Activated B cell treated with CpG ODN at 0.5 μM for 24 hours (primary cell): ENCODE measurements around the gene CEP126. TPM values are rescaled to one million over a fixed set of nuclear protein-coding genes. Genes with fewer than 3 reads are reported as not detected.

Source experiments
- ATAC-seq: fragments of 200-7000 bp; cut with Tn5 transposase; one replicate; pipeline ENCODE4 v1.10.0; 2021; ENCODE audit warnings: low read depth, mild to moderate bottlenecking, moderate library complexity
- CTCF ChIA-PET: fragments of 350-600 bp; sonication (Branson Sonifier 250); formaldehyde crosslinking; loops from one replicate; lab custom pipeline; 2021; ENCODE audit warnings: antibody characterized with exemption; lab: Charles Lee
- POLR2A ChIA-PET: fragments of 350-600 bp; sonication (Branson Sonifier 250); formaldehyde crosslinking; loops from one replicate; lab custom pipeline; 2021; ENCODE audit warnings: antibody characterized with exemption; lab: Charles Lee
- DNase-seq: peaks from one replicate; pipeline ENCODE4 v3.0.0; 2022
- H3K27ac Mint-ChIP-seq: one replicate; pipeline ENCODE4 v1.8.0; 2020; ENCODE audit warnings: mixed read lengths
- H3K27me3 Mint-ChIP-seq: one replicate; pipeline ENCODE4 v1.8.0; 2021; ENCODE audit warnings: mixed read lengths
- H3K36me3 Mint-ChIP-seq: one replicate; pipeline ENCODE4 v1.8.0; 2021; ENCODE audit warnings: low read depth, mixed read lengths
- H3K4me1 Mint-ChIP-seq: one replicate; pipeline ENCODE4 v1.8.0; 2021; ENCODE audit warnings: mixed read lengths
- H3K4me3 Mint-ChIP-seq: one replicate; pipeline ENCODE4 v1.8.0; 2020; ENCODE audit warnings: mild to moderate bottlenecking, mixed read lengths
- H3K9me3 Mint-ChIP-seq: one replicate; pipeline ENCODE4 v1.8.0; 2020; ENCODE audit warnings: mixed read lengths
- CTCF ChIP-seq: fragments of 200-600 bp; IDR thresholded peaks from one replicate; pipeline ENCODE4 v1.8.0; 2022; ENCODE audit warnings: antibody characterized with exemption, mild to moderate bottlenecking
- intact Hi-C: fragments of 100-400 bp; cut with micrococcal nuclease; formaldehyde crosslinking; loops from one replicate; pipeline ENCODE4 v1.15.1; 2024
- total RNA-seq: library from RNA; stranded (reverse); gene quantifications from 2 replicates; pipeline ENCODE4 v1.2.3, GENCODE V29; 2022

CEP126 gene
- total RNA-seq, 1 donor from 2014 or later, result 1.5 TPM

GRCh38 chr11:101996111-101996510 lies 81.3 kb downstream of the CEP126 start:
- CTCF ChIA-PET, result interaction anchor here (2.9 kb wide), 1 partner anchor 11 kb away, joined by 17 read pairs; no protein-coding TSS in a partner anchor

GRCh38 chr11:102001657-102002338 lies 87.0 kb downstream of the CEP126 start:
- ChIA-PET POLR2A (no interaction called here), CTCF (no interaction called here)
- Mint-ChIP-seq H3K4me3 (no peak overlapping the region), H3K27ac (no peak overlapping the region), H3K27me3 (no peaks in the 10 kb centered on the region), H3K4me1 (no peaks in the 10 kb centered on the region), H3K9me3 (no peaks in the 10 kb centered on the region), H3K36me3 (no peaks in the 10 kb centered on the region)
- no peak for ATAC-seq
- intact Hi-C loops, result loop anchor here (10.0 kb wide), 1 partner anchor 493 kb away; no protein-coding TSS in a partner anchor
- no peak for DNase-seq
- TF ChIP-seq CTCF, result no peak

More at GRCh38 chr11:101996111-101996510, 81.3 kb downstream of the CEP126 start:
- Mint-ChIP-seq H3K36me3 (peaks cover 5% of the 10 kb centered on the region), H3K9me3 (peaks cover 5% of the 10 kb centered on the region), H3K4me1 (no peaks in the 10 kb centered on the region), H3K27ac (no peak overlapping the region), H3K4me3 (no peak overlapping the region), H3K27me3 (no peaks in the 10 kb centered on the region)
- DNase-seq, result no peak
- no peak for ATAC-seq
- intact Hi-C loops, result no loop called here
- TF ChIP-seq CTCF, result no peak
- POLR2A ChIA-PET, result no interaction called here

DNA sequence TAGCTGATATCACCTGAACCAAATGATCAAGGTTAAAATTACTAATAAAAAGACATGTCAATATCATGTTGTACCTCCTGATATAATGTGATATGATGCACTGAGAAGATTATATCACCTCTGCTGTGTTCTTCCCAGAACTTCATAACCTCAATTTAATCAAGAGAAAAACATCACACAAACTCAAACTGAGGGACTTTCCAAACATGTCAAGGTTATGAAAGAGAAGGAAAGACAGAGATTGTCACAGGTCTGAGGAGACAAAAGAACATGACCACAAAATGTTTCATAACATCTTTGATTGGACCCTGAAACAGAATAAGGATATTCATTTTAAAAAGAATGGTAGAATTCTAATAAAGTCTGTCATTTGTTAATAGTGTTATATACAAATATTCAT lies 89.4 kb downstream of the CEP126 start:
- DNase-seq (no peak), ATAC-seq (no peak)
- CTCF ChIA-PET, result interaction anchor here (9.8 kb wide), 1 partner anchor 142 kb away, joined by 238 read pairs; no protein-coding TSS in a partner anchor
- H3K27me3 Mint-ChIP-seq, result no peaks in the 10 kb centered on the region
- no peak for TF ChIP-seq CTCF
- no peak overlapping the region for H3K27ac Mint-ChIP-seq
- POLR2A ChIA-PET, result no interaction called here
- no peak overlapping the region for H3K4me3 Mint-ChIP-seq
- intact Hi-C loops, result loop anchor here (10.0 kb wide), 1 partner anchor 491 kb away; no protein-coding TSS in a partner anchor
- no peaks in the 10 kb centered on the region for H3K9me3 Mint-ChIP-seq
- no peaks in the 10 kb centered on the region for H3K4me1 Mint-ChIP-seq
- H3K36me3 Mint-ChIP-seq, result no peaks in the 10 kb centered on the region

- POLR2A ChIA-PET, result no interaction called here
- Mint-ChIP-seq H3K27me3 (peaks cover 7% of the 10 kb centered on the region), H3K4me3 (no peak overlapping the region), H3K4me1 (no peaks in the 10 kb centered on the region), H3K9me3 (no peaks in the 10 kb centered on the region), H3K36me3 (no peaks in the 10 kb centered on the region), H3K27ac (no peak overlapping the region)
- ATAC-seq, result no peak
- intact Hi-C loops, result loop anchor here (5.0 to 10.0 kb wide), 2 partner anchors 489 to 1428 kb away; no protein-coding TSS in a partner anchor
- no peak for DNase-seq
- CTCF ChIA-PET, result interaction anchor here (0.6 to 9.8 kb wide), 5 partner anchors 8 to 662 kb away, joined by 3 to 238 read pairs (median 4); no protein-coding TSS in a partner anchor
- TF ChIP-seq CTCF, result no peak
These were observed 90.5 kb downstream of the CEP126 start for GRCh38 chr11:102005306-102005705.
